H9 (cell line): Measurements from ENCODE around the gene ZNF526. TPM values are rescaled to one million over a fixed set of nuclear protein-coding genes. Genes with fewer than 3 reads are reported as not detected.

ENCODE experiments used
- DNase-seq: peaks from one replicate; pipeline ENCODE4 v3.0.0-alpha.2; 2017
- H2AFZ ChIP-seq: one replicate; pipeline ENCODE4 v1.6.1; 2013; ENCODE audit warnings: mild to moderate bottlenecking, low read length, control low read depth, moderate library complexity
- H2AK5ac ChIP-seq: 2 replicates; pipeline ENCODE4 v1.6.1; 2013; ENCODE audit warnings: low read length, control low read depth, mixed read lengths; ENCODE audit not compliant: insufficient read length
- H2BK120ac ChIP-seq: one replicate; pipeline ENCODE4 v1.6.1; 2013; ENCODE audit warnings: low read depth, mild to moderate bottlenecking, low read length, control low read depth, inconsistent platforms; ENCODE audit not compliant: poor library complexity, severe bottlenecking
- H2BK12ac ChIP-seq: 2 replicates; pipeline ENCODE4 v1.6.1; 2013; ENCODE audit warnings: low read length, control low read depth, mixed read lengths, low read depth; ENCODE audit not compliant: insufficient read length
- H2BK15ac ChIP-seq: 2 replicates; pipeline ENCODE4 v1.6.1; 2013; ENCODE audit warnings: low read depth, low read length, control low read depth
- H2BK20ac ChIP-seq: one replicate; pipeline ENCODE4 v1.6.1; 2013; ENCODE audit warnings: low read depth, mild to moderate bottlenecking, low read length, control low read depth, inconsistent platforms; ENCODE audit not compliant: poor library complexity, severe bottlenecking
- H2BK5ac ChIP-seq: 2 replicates; pipeline ENCODE4 v1.6.1; 2013; ENCODE audit warnings: low read length, control low read depth, mixed read lengths; ENCODE audit not compliant: insufficient read length
- H3K14ac ChIP-seq: 2 replicates; pipeline ENCODE4 v1.6.1; 2013; ENCODE audit warnings: low read length, control low read depth; ENCODE audit not compliant: insufficient read depth
- H3K18ac ChIP-seq: 2 replicates; pipeline ENCODE4 v1.6.1; 2013; ENCODE audit warnings: low read depth, mild to moderate bottlenecking, mixed read lengths, low read length, control low read depth; ENCODE audit not compliant: insufficient read length
- H3K23ac ChIP-seq: 2 replicates; pipeline ENCODE4 v1.6.1; 2013; ENCODE audit warnings: low read length, control low read depth, mixed read lengths, low read depth; ENCODE audit not compliant: insufficient read length
- H3K23me2 ChIP-seq: 2 replicates; pipeline ENCODE4 v1.6.1; 2013; ENCODE audit warnings: low read depth, mild to moderate bottlenecking, mixed read lengths, low read length, control low read depth; ENCODE audit not compliant: insufficient read length, poor library complexity, severe bottlenecking
- H3K27ac ChIP-seq: 2 replicates; pipeline ENCODE4 v1.5.1; 2013; ENCODE audit warnings: low read length, control low read depth, mixed read lengths, low read depth; ENCODE audit not compliant: insufficient read length
- H3K27me3 ChIP-seq: 2 replicates; pipeline ENCODE4 v1.6.1; 2013; ENCODE audit warnings: low read length, control low read depth, inconsistent platforms; ENCODE audit not compliant: insufficient read depth
- H3K4ac ChIP-seq: 2 replicates; pipeline ENCODE4 v1.6.1; 2013; ENCODE audit warnings: low read depth, mild to moderate bottlenecking, control low read depth, inconsistent platforms, low read length, moderate library complexity
- H3K4me1 ChIP-seq: 2 replicates; pipeline ENCODE4 v1.6.1; 2013; ENCODE audit warnings: low read length, control low read depth, inconsistent platforms; ENCODE audit not compliant: insufficient read depth
- H3K4me2 ChIP-seq: 2 replicates; pipeline ENCODE4 v1.6.1; 2013; ENCODE audit warnings: low read length, control low read depth, mixed read lengths; ENCODE audit not compliant: insufficient read length, insufficient read depth
- H3K56ac ChIP-seq: 2 replicates; pipeline ENCODE4 v1.6.1; 2013; ENCODE audit warnings: low read depth, mild to moderate bottlenecking, mixed read lengths, low read length, control low read depth; ENCODE audit not compliant: insufficient read length
- H3K79me1 ChIP-seq: 2 replicates; pipeline ENCODE4 v1.6.1; 2013; ENCODE audit warnings: low read depth, mild to moderate bottlenecking, moderate library complexity, low read length, control low read depth, inconsistent platforms; ENCODE audit not compliant: insufficient read depth, poor library complexity, severe bottlenecking
- H3K79me2 ChIP-seq: 2 replicates; pipeline ENCODE4 v1.6.1; 2013; ENCODE audit warnings: low read length, control low read depth, inconsistent platforms; ENCODE audit not compliant: insufficient read depth
- H3K9ac ChIP-seq: 2 replicates; pipeline ENCODE4 v1.6.1; 2013; ENCODE audit warnings: low read length, control low read depth, mixed read lengths; ENCODE audit not compliant: insufficient read length; ENCODE audit errors: extremely low read depth
- H3K9me3 ChIP-seq: one replicate; pipeline ENCODE4 v1.6.1; 2013; ENCODE audit warnings: low read depth, low read length, inconsistent platforms; ENCODE audit not compliant: control insufficient read depth
- H3T11ph ChIP-seq: one replicate; pipeline ENCODE4 v1.6.1; 2013; ENCODE audit warnings: mild to moderate bottlenecking, low read length, control low read depth, inconsistent platforms
- H4K20me1 ChIP-seq: one replicate; pipeline ENCODE4 v1.6.1; 2013; ENCODE audit not compliant: control insufficient read depth, insufficient read length, insufficient read depth
- H4K5ac ChIP-seq: 2 replicates; pipeline ENCODE4 v1.6.1; 2013; ENCODE audit warnings: low read depth, mild to moderate bottlenecking, mixed read lengths, low read length, control low read depth; ENCODE audit not compliant: insufficient read length
- H4K8ac ChIP-seq: replicated peaks from 2 replicates; pipeline ENCODE4 v1.6.1; 2013; ENCODE audit warnings: low read length, control low read depth, mixed read lengths, low read depth; ENCODE audit not compliant: insufficient read length
- H4K91ac ChIP-seq: 2 replicates; pipeline ENCODE4 v1.6.1; 2013; ENCODE audit warnings: low read depth, mild to moderate bottlenecking, moderate library complexity, mixed read lengths, low read length, control low read depth; ENCODE audit not compliant: insufficient read length
- H3K27ac Mint-ChIP-seq, 3 experiments: 2 replicates in 2 of 3; 3 replicates in 1 of 3; pipeline ENCODE4 v1.8.0; 2020 to 2021; ENCODE audit warnings: mixed read lengths in 3 of 3, mild to moderate bottlenecking in 1 of 3, moderate library complexity in 1 of 3
- H3K27me3 Mint-ChIP-seq: 2 replicates; pipeline ENCODE4 v1.8.0; 2021; ENCODE audit warnings: low read depth, mild to moderate bottlenecking, moderate library complexity, mixed read lengths
- H3K36me3 Mint-ChIP-seq, 3 experiments: 2 replicates in 2 of 3; 3 replicates in 1 of 3; pipeline ENCODE4 v1.8.0; 2020 to 2021; ENCODE audit warnings: low read depth in 3 of 3, mixed read lengths in 3 of 3; ENCODE audit not compliant: insufficient read depth in 1 of 3
- H3K4me1 Mint-ChIP-seq, 2 experiments: 2 replicates each; pipeline ENCODE4 v1.8.0; 2020; ENCODE audit warnings: mixed read lengths in 2 of 2
- H3K4me3 Mint-ChIP-seq, 2 experiments: 2 replicates in 1 of 2; 3 replicates in 1 of 2; pipeline ENCODE4 v1.8.0; 2020 to 2021; ENCODE audit warnings: mild to moderate bottlenecking in 2 of 2, mixed read lengths in 2 of 2, moderate library complexity in 1 of 2
- H3K9me3 Mint-ChIP-seq, 2 experiments: 2 replicates in 1 of 2; 3 replicates in 1 of 2; pipeline ENCODE4 v1.8.0; 2020; ENCODE audit warnings: mild to moderate bottlenecking in 2 of 2, mixed read lengths in 2 of 2, moderate library complexity in 1 of 2
- CTCF ChIP-seq: fragments of 200-600 bp; sonication (generic); conservative IDR thresholded peaks from 3 replicates; pipeline ENCODE4 v1.8.0; 2021; ENCODE audit warnings: antibody characterized with exemption, mild to moderate bottlenecking
- whole genome bisulfite sequencing: extraction: QIAGEN DNeasy Blood & Tissue Kit; methylation state at CpG from one replicate; pipeline ENCODE4 v1.1.7; 2013; ENCODE audit warnings: missing lambda C conversion rate, low lambda C conversion rate, mixed read lengths; ENCODE audit not compliant: insufficient read length; ENCODE audit errors: extremely low coverage; 5-methylcytosine and 5-hydroxymethylcytosine counted together
- total RNA-seq: library from RNA; stranded (reverse); gene quantifications from 2 replicates; pipeline ENCODE4 v1.2.1, GENCODE V29; 2021

The ZNF526 gene
- total RNA-seq, 1 experiment from 2014 or later: 20.5 TPM

DNA sequence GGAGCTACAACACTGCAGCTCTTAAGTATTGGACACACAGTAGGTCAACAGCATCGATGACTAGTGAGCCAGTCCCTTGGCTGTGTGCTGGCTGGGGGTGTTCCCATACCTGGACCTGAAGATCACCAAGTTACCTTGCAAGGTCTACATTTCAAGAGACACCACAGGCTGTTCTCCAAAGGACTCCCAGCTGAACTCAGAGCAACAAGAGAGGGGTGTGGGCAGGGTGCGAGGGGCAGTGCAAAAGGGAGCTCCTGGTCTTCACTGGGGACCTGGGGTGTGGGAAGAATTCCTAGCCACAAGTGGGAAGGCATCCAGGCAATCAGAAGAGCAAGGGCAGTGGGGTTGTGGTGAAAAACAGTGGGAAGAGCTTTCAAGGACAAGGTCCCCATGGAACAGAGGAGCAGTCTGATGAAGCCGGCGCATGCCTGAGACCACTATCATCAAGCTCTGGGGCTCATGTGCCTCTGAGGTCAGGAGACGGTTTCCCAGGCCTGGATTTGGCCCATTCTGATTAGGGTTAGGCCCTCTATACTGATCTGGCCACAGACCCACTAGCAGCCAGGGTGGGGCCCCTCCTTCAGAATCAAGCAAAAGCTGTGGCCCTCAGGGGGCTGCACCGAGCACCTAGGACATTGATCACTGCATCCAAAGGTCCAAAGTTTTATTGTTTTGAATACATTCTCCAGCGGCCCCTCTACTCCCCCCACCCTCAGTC lies 27.0 kb downstream of the ZNF526 start:
- Mint-ChIP-seq H3K27ac (peak overlapping the region in 1 of 3 experiments; percentile 68; a peak in 3 of 7 replicates), H3K36me3 (peaks cover 5 to 25% (median 18%) of the 10 kb centered on the region in 3 experiments; a peak in 6 of 7 replicates), H3K27me3 (no peaks in the 10 kb centered on the region; the same call in 1 of the 2 replicates), H3K4me1 (peaks cover 30 to 44% of the 10 kb centered on the region in 2 experiments), H3K4me3 (0 out of 5 replicates have a peak overlapping the region, but pooled peaks of 1 of the 2 experiments have one; percentile 21), H3K9me3 (no peaks in the 10 kb centered on the region)
- no peak overlapping the region for H3K18ac ChIP-seq
- H2BK5ac ChIP-seq: no peak overlapping the region
- no peaks in the 10 kb centered on the region for H3K79me1 ChIP-seq
- no peak for TF ChIP-seq CTCF
- no peak overlapping the region for H4K5ac ChIP-seq
- H4K8ac ChIP-seq: no peak overlapping the region
- no peak overlapping the region for H3K27ac ChIP-seq
- H2BK15ac ChIP-seq: no peak overlapping the region
- H3K27me3 ChIP-seq: no peaks in the 10 kb centered on the region
- no peak overlapping the region for H4K91ac ChIP-seq
- no peak overlapping the region for H3K56ac ChIP-seq
- H2BK120ac ChIP-seq: no peak overlapping the region
- peaks cover 4% of the 10 kb centered on the region for H3K23me2 ChIP-seq
- H3K79me2 ChIP-seq: peaks cover 2% of the 10 kb centered on the region; the same call in 1 of the 2 replicates
- H2BK20ac ChIP-seq: no peak overlapping the region
- no peak overlapping the region for H2BK12ac ChIP-seq
- H3K4me1 ChIP-seq: peaks cover 6% of the 10 kb centered on the region; the same call in 1 of the 2 replicates
- no peak overlapping the region for H2AK5ac ChIP-seq
- H3K4me2 ChIP-seq: no peak overlapping the region
- WGBS: no CpG with 5 or more reads among the region's 7 CpGs
- no peak for DNase-seq
- H3T11ph ChIP-seq: no peak overlapping the region
- H3K9me3 ChIP-seq: no peaks in the 10 kb centered on the region
- H3K9ac ChIP-seq: no peak overlapping the region
- no peak overlapping the region for H3K14ac ChIP-seq
- no peak overlapping the region for H3K23ac ChIP-seq
- no peak overlapping the region for H3K4ac ChIP-seq
- H4K20me1 ChIP-seq: no peaks in the 10 kb centered on the region
- H2AFZ ChIP-seq: no peak overlapping the region
